NCI-H1105 treated with DMSO at 0.1 percent for 48 hours (cell line): Measurements from ENCODE around the gene PRKN.
A peak's percentile ranks its signal among the peaks of the same experiment; 100 is the strongest.

Experiments used
- DNase-seq: peaks from one replicate; lab custom pipeline; 2025; lab: John Stamatoyannopoulos, UW

The PRKN gene

DNA sequence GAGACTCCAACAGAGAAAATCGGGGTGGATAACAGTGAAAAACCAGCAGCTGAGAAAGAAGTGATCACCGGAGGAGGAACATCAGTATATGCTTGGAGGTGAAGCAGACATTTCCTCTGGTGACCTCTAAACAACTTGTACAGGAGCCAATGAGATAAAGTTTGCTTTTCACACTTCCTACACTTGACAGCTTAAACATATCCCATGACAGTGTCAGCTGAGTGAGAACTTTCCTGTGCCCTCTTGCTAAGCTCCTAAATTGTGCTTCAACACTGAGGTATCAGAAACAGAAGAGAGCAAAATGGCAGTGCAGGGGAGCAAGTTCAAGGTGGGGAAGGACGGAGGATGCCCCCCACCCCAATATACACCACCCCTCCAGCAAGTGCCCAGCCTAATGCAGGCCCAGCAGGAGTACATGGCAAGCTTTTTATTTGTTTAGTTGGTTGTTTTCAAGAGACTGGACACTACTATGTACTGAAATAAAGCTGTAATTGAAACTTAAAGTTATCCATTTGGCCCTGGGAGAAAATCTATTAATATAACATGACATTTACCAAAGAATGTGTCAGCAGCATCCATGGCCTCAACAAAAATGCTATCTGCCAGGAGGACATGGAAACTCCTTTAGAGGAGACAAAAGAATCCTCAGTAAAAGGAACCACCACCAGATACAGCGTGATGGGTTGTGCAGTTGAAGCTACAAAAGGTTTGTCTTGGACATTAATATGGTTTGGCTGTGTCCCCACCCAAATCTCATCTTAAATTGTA lies 540.2 kb downstream of the PRKN start:
- DNase-seq = no peak

- no peak for DNase-seq
Measured at GRCh38 chr6:162184465-162184864, 543.1 kb downstream of the PRKN start.

DNA sequence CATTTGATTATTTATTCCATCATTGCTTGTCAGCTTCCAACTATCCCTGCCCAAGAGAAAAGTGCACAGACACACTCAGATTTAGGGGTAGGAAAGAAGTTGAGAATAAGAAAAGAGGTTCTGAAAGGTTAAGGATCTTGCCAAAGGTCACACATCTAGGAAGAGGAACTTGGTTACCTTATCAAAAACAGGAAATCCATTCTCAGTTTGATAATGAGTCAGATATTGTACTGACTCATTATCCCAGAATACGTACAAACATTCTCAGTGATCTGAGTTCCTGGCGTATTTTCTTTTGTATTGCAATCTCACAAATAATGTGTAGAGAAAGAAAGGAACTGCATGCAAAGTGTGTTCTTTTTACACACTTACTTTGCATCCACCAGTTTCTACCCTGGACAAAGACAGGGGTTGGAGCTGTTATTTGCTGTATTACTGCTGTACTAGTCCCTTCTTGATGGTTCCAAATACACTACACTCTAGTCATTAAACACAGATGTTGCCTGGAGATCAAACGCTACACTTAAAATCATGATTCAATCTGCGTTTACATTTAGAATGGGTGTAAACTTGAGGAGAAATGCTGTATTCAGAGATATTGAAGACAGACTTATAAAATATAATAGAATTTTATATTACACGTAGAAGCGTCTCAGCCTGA lies 545.7 kb downstream of the PRKN start:
- DNase-seq = no peak

- DNase-seq = no peak
Measured at GRCh38 chr6:162181111-162181510, 546.5 kb downstream of the PRKN start.

DNA sequence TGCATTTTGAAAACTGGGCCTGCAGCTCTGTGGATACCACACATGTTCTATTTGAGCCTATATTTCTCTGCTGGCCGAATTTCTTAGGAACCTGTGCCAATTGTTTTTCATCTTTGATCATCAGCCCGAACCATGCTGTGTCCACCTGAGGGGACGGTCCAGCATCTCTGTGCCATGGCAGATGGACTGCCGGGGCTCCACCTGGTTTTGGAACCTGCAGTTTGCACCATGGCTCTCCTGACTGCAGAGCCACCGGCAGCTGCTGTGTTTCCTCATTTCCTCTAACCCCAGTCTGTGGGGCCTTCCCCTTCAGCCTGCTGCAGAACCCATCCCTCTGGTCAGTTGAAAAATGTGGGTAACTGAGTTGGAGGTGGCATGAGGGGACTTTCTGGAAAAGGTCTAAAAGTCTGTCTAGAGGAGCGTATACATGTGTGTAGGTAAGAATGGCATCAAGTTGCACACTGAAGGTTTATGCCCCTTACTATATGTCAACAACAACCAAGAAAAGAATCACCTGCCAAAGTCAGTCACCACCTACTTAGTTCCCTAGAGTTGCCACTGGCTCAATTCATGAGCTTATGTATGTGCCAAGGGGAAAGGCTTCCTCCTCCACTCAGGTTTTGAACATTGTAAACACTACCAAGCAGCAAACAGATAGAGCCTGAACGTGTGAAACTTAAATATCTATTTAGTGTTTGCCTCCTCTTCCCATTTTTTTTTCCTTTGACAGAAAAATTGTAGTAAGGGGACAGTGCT lies 548.2 kb downstream of the PRKN start:
- DNase-seq = no peak

DNA sequence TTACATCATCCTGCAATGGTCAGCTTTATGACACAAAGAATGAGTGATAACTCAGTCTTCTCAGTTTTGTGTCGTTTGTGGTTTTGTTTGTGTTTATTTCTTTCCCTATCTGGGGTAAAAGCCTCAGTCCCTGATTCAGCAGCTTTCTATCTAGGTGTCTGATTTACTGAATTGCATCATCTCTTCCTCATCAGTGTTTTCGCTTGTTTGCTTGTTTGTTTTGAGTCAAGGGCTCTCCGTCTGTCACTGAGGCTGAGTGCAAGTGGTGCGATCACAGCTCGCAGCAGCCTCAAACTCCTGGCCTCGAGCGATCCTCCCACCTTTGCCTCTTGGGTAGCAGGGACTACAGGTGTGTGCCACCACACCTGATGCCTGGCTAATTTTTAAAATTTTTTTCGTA lies 548.9 kb downstream of the PRKN start:
- no peak for DNase-seq

- no peak for DNase-seq
Measured at GRCh38 chr6:162178266-162178665, 549.3 kb downstream of the PRKN start.

DNA sequence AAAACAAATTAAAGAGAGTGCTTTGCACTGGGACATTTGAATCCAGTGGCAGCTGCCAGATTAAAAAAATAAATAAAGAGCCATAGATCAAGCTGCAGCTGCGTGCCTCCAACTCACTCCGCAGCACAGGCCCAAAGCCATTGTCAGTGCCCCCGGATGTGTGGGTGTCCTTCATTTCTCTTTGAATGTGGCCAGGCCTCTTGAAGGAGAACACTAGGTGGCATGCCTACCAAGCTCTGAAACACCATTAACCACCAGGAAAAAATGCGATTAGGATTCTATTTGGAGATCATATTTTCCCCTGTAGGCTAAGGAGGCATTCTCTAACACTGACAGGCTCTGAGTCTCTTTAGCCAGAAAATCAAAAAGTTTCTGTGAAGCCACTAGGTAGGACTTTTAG lies 549.8 kb downstream of the PRKN start:
- peak; percentile 97 for DNase-seq

DNA sequence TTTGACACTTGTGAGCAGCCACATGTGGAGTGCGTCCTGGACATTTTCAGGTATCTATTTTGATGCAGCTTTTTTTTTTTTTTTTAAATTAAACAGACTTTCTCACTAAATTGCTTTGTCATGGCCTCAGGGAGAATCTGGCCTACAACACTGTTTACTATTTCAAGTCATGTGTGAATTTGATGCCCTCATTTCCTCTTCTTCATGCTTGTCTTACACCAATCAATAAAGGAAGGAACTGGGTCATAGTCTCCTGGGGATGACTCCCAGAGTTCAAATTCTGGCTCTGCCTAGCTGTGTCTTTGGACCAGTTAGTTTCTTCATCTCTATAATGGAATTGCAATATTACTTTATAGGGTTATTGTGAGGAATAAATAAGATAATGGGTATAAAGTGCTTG lies 554.1 kb downstream of the PRKN start:
- DNase-seq = no peak

DNA sequence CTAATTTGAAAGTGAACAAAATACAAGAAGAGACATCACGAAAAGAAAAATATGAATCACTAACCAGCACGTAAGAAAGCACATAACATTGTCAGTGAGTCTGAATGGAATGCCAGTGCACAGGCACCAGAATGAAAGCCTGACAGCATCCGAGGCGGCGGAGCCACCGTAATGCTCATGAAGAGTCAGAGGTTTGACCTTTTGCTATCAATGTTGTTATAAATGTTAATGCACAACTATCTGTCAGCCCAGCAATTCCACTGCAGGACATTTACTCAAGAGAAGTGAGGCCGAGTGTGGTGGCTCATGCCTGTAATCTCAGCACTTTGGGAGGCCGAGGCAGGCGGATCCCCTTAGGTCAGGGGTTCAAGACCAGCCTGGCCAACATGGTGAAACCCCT lies 562.1 kb downstream of the PRKN start:
- no peak for DNase-seq

GRCh38 chr6:162157167-162157870 lies 570.2 kb downstream of the PRKN start:
- DNase-seq = no peak

DNA sequence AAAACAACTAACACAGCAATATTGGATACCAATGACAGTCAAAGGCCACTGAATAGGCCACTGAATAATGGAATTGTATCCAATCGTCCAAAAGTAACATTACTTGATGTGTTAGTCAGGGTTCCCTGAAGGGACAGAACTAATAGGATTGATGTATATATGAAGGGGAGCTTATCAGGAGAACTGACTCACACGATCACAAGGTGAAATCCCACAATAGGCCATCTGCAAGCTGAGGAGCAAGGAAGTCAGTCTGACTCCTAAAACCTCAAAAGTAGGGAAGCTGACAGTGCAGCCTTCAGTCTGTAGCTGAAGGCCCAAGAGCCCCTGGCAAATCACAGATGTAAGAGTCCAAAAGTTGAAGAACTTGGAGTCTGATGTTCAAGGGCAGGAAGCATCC lies 571.4 kb downstream of the PRKN start:
- DNase-seq = no peak

GRCh38 chr6:162154930-162155329 lies 572.6 kb downstream of the PRKN start:
- no peak for DNase-seq

GRCh38 chr6:162154001-162154400 lies 573.6 kb downstream of the PRKN start:
- DNase-seq = no peak

DNA sequence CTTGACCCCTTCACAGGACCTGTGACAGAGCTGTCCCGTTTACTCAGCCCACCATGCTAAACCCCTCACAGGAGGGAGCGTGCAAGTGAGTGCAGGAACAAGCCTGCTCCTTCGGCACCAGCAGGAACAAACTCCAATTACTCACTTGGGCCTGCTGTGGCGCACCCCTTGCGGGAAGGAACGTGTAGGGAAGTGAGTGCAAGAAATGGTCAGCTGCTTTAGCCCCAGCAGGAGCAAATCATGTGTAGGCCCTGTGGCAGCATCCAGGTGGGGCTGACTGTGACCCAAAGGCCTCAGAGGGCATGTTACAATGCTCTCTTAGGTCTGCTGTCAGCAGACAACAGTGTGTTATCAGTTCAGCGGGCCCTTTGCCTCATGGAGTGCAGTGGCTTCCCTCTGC lies 574.4 kb downstream of the PRKN start:
- DNase-seq = no peak

DNA sequence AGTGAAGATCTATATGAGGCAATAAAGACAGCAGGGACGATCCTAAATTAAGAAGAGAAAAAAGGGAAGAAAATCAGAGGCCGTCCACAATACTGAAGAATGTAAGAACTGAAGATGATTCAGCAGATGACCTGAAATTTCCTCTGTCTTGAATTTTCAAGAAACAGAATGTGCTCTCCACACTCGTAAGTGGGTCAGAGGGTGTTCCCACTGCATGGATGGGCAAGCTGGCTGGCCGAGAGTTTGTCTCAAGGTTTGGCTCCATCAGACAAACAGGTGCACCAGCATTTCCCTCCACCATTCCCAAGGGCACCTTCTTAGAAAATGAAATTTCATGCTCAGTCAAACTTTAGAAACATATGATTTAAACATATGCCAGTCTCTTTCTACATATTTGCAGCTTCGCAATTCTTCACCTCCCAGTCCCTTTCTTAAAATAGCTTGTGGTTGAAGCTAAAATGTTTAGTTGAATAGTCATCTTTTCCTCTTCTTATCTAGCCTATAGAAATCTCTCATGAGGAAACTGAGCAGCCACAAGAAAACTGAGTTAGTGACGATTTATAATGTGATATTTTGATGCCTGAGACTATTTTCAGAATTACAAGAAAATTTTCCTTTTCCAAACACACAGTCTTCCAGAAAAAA lies 576.4 kb downstream of the PRKN start:
- no peak for DNase-seq

DNA sequence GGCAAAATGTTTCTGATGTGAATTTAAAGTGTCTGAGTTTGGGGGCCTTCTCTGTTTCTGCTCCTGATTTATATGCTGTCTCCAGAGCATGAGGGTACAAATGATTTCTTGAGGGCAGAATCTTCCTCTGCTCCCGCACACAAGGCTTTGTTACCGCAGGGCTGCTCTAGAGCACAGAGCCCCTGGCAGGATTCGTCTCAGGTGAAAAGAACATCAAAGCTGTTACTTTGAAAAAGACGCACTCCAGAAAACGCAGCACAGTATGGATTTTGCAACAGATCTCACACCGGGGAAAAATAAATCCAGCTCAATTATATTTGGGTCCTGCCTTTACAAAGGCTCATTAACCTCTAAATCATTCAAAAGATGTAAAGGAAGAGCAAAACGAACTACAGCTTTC lies 577.3 kb downstream of the PRKN start:
- no peak for DNase-seq

GRCh38 chr6:162149786-162150185 lies 577.8 kb downstream of the PRKN start:
- no peak for DNase-seq

GRCh38 chr6:162147805-162148204 lies 579.8 kb downstream of the PRKN start:
- no peak for DNase-seq

DNA sequence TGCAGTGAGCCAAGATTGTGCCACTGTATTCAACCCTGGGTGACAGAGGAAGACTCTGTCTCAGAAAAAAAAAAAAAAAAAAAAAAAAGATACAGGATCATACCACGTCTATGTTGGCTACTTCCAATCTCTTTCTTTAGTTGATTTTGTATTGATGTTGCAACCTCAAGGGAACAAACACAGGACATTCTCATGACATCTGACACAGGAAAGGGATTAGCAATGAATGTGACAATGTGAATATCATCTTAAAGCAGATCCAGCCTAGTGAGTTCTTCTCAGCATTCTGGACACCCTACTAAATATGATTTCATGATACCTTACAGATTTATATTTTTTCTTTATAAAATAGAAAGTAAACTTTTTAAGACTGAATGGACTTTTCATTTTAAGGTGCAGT lies 580.3 kb downstream of the PRKN start:
- DNase-seq = no peak

DNA sequence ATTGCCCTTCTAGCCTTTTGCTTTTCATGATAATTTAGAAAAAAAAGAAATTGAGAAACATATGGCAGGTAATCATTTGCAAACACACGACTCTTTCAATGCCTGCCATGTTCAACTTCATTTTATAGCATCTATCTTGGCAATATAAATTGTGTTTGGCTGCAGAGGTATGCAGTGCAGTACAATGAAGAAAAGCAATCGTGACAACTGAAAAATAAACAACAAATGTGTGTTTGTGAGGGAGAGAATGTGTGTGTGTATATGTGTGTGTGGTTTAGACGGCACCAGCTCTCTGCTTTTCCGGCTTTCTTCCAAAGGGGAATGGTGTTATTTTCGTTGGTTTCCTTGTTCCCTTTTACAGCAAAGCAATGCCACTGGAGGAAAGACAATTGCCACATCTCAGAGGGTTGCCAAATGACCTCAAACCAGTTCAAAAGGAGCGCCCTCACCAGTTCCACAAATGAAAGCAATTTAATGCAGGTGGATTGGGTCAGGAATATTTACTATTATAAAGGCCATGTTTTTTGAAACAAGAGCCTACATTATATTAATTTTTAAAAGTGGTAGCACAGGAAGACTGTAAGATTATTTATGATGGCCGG lies 587.2 kb downstream of the PRKN start:
- DNase-seq = no peak

DNA sequence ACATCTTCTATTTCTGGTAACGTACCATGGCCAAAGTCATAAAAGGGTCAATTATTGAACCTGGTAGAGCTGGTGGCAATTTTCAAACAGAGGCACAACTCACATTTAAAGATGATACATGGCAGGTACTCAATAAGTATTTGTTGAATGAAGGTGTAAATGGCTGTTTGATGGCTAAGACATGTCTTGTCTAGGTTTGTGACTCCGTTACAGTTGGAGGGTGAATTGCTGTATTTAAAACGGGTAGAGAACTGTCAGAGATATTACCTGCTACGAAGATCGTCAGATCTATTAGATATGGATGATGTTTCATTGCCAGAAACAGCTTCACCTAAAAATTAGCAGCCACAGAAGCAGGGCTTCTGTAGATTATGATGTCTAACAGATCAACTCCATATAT lies 601.9 kb downstream of the PRKN start:
- no peak for DNase-seq
